ENCODE results near the gene NOL3.

DNA sequence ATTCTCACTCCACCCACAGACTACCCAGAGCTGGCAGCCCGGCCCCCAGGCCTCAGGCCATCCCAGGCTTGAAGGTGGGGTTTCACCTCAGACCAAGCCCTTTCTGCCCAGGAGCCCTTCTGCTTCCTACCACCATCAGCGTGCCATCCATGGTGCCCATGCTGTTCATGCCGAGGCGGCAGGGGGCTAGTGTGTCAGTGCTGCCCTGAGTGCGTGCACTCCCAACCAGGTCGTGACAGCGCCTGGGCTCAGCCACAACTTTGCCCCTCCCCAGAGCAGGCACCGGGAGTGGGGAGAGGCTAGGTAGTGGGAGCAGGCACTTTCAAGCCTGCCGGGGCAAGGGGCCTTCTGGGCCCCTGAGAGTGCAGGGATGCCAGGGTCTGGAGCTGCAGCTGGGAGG is 28.0 kb upstream of the NOL3 start:
- TF ChIP-seq SETDB1 (IDR thresholded peaks at IDR 0.05; ENCODE audit: low read length) (no peak), SNAPC5 (CRISPR knock-in tag; IDR thresholded peaks at IDR 0.05) (no peak), RFX5 (IDR thresholded peaks at IDR 0.05; ENCODE audit: low read depth, low read length) (no peak), YY1 (IDR thresholded peaks at IDR 0.05; ENCODE audit: borderline replicate concordance in 1 of 3, control insufficient read depth in 1 of 3, extremely low read depth in 1 of 3, insufficient read depth in 3 of 3, insufficient read length in 1 of 3, insufficient replicate concordance in 2 of 3, low read depth in 1 of 3, low read length in 2 of 3) (no peak), USF1 (CRISPR knock-in tag; IDR thresholded peaks at IDR 0.05) (no peak)
